Heart left ventricle (tissue), 13 donors: ENCODE results near the gene TIMD4.

ENCODE experiments used
- CTCF ChIP-seq, 12 donors: fragments of 200-600 bp; sonication (generic) in 4 of 12; IDR thresholded peaks; one replicate each; pipeline versions ENCODE4 v1.5.0 to v1.8.0; 2018 to 2022; ENCODE audit warnings: antibody characterized with exemption in 12 of 12, mild to moderate bottlenecking in 5 of 12
- POLR2A ChIP-seq, 2 donors: fragments of 450-650 bp; IDR thresholded peaks; one replicate each; pipeline ENCODE4 v1.6.1; 2017; ENCODE audit warnings: antibody characterized with exemption in 2 of 2, mild to moderate bottlenecking in 2 of 2, moderate library complexity in 2 of 2
- donor health status: ischemic (EF 13 %, LVEDD 7.1; RV severe dilation, severe dysfunction).
- donor health status: DM: no; HTN: yes; CAD: no.
- donor health status: DM: no; HTN: no; CAD: no.
- donor health status: ischemic (EF 25% LVEDD 6.9; RV normal size, moderate dysfunction).
- donor health status: ischemic (EF 25% LVEDD 5.7; RV mildly dilated, moderate dysfunction).
- donor health status: ischemic (EF 35%, LVEDD 5.7; RV mildly dilated, moderate dysfunction).
- donor health status: nonischemic (EF 11% LVEDD 7.7; RV severe dilation, severe dysfunction).
- donor health status: DM: yes; HTN: yes; CAD: no.
- donor health status: PGD.
- donor health status: ischemic (EF 29% LVEDD 5.4; RV normal size, mild dysfunction).
- donor health status: nonischemic (EF 23%, LVEDD 6.1; RV moderate dilation, normal function).

- no peak for TF ChIP-seq CTCF (IDR thresholded peaks at IDR 0.05)
- no peak for TF ChIP-seq POLR2A (IDR thresholded peaks at IDR 0.05)
Observed at GRCh38 chr5:156929366-156929948, 33.6 kb downstream of the TIMD4 start.
